ENCODE results near the gene DCTPP1. TPM values are rescaled to one million over a fixed set of nuclear protein-coding genes. Genes with fewer than 3 reads are reported as not detected.
A peak's percentile ranks its signal among the peaks of the same experiment; 100 is the strongest.

Gene DCTPP1
- polyA plus RNA-seq, 1 donor from 2014 or later = 47.3 TPM

DNA sequence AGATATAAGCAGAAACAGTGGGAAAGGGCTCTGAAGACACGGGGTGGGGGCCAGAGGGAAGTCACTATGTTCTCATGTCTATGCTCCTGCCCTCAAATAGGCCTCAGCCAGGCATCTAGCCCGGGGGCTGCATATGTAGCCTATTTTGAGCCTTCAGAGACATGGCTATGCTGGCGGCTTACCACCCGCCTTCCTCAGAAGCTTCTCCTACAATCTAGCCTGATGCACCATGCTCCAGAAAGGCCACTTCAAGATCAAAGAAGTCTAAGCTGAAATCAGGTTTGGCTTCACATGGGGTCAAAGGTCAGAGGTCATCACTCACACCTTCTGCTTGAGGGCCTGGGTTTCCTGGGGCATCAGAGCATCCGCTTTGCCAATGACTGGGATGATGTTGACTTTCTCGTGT lies 49.0 kb downstream of the DCTPP1 start:
- H3K9me2 ChIP-seq (ENCODE audit: insufficient read depth, low read length) = no peaks in the 10 kb centered on the region
- no peak overlapping the region for H3K4me3 ChIP-seq (ENCODE audit: low read length)
- H4K20me1 ChIP-seq (ENCODE audit: insufficient read depth) = no peaks in the 10 kb centered on the region
- H3K4me2 ChIP-seq (ENCODE audit: low read length) = no peak overlapping the region
- H3K9me3 ChIP-seq (ENCODE audit: low read length) = no peaks in the 10 kb centered on the region
- H3K79me2 ChIP-seq (replicated peaks; ENCODE audit: insufficient read depth, low read length) = peaks cover 5% of the 10 kb centered on the region
- H2AFZ ChIP-seq (ENCODE audit: low read depth, low read length) = no peak overlapping the region
- H3K27me3 ChIP-seq (ENCODE audit: insufficient read depth, low read depth, low read length) = no peaks in the 10 kb centered on the region
- no peaks in the 10 kb centered on the region for H3F3A ChIP-seq (ENCODE audit: insufficient read depth, low read length, poor library complexity, severe bottlenecking)
- H3K9ac ChIP-seq (ENCODE audit: low read length) = no peak overlapping the region
- no peak overlapping the region for H3K27ac ChIP-seq (ENCODE audit: low read length)
- TF ChIP-seq TAF1 (IDR thresholded peaks at IDR 0.05; ENCODE audit: low read depth) (no peak), SMC3 (conservative IDR thresholded peaks at IDR 0.05; ENCODE audit: poor library complexity) (no peak), POLR2AphosphoS5 (IDR thresholded peaks at IDR 0.05) (no peak), RAD21 (conservative IDR thresholded peaks at IDR 0.05) (no peak), MXI1 (conservative IDR thresholded peaks at IDR 0.05; ENCODE audit: poor library complexity, severe bottlenecking) (no peak), REST (IDR thresholded peaks at IDR 0.05; ENCODE audit: borderline replicate concordance) (no peak), EP300 (conservative IDR thresholded peaks at IDR 0.05; ENCODE audit: poor library complexity, severe bottlenecking) (no peak), EZH2 (IDR thresholded peaks at IDR 0.05; ENCODE audit: borderline replicate concordance, insufficient read depth, low read length, poor library complexity, severe bottlenecking) (no peak)
- TF ChIP-seq, protein P1, sequence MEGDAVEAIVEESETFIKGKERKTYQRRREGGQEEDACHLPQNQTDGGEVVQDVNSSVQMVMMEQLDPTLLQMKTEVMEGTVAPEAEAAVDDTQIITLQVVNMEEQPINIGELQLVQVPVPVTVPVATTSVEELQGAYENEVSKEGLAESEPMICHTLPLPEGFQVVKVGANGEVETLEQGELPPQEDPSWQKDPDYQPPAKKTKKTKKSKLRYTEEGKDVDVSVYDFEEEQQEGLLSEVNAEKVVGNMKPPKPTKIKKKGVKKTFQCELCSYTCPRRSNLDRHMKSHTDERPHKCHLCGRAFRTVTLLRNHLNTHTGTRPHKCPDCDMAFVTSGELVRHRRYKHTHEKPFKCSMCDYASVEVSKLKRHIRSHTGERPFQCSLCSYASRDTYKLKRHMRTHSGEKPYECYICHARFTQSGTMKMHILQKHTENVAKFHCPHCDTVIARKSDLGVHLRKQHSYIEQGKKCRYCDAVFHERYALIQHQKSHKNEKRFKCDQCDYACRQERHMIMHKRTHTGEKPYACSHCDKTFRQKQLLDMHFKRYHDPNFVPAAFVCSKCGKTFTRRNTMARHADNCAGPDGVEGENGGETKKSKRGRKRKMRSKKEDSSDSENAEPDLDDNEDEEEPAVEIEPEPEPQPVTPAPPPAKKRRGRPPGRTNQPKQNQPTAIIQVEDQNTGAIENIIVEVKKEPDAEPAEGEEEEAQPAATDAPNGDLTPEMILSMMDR (IDR thresholded peaks at IDR 0.05; ENCODE audit: poor library complexity, severe bottlenecking) = no peak
- H3K36me3 ChIP-seq (ENCODE audit: insufficient read depth, low read length) = no peaks in the 10 kb centered on the region

- Histone ChIP-seq H3F3A (ENCODE audit: insufficient read depth, low read length, poor library complexity, severe bottlenecking) (no peaks in the 10 kb centered on the region), H2AFZ (ENCODE audit: low read depth, low read length) (no peak overlapping the region), H3K9me3 (ENCODE audit: low read length) (no peaks in the 10 kb centered on the region), H3K9ac (ENCODE audit: low read length) (peak overlapping the region; percentile 20), H3K36me3 (ENCODE audit: insufficient read depth, low read length) (no peaks in the 10 kb centered on the region), H3K27me3 (ENCODE audit: insufficient read depth, low read depth, low read length) (no peaks in the 10 kb centered on the region), H3K4me2 (ENCODE audit: low read length) (no peak overlapping the region), H4K20me1 (ENCODE audit: insufficient read depth) (no peaks in the 10 kb centered on the region), H3K79me2 (replicated peaks; ENCODE audit: insufficient read depth, low read length) (peaks cover 5% of the 10 kb centered on the region), H3K9me2 (ENCODE audit: insufficient read depth, low read length) (no peaks in the 10 kb centered on the region), H3K27ac (ENCODE audit: low read length) (no peak overlapping the region), H3K4me3 (ENCODE audit: low read length) (peak overlapping the region; percentile 98)
- TF ChIP-seq POLR2AphosphoS5 (IDR thresholded peaks at IDR 0.05) (no peak), RAD21 (conservative IDR thresholded peaks at IDR 0.05) (no peak), TAF1 (IDR thresholded peaks at IDR 0.05; ENCODE audit: low read depth) (no peak), REST (IDR thresholded peaks at IDR 0.05; ENCODE audit: borderline replicate concordance) (no peak), EP300 (conservative IDR thresholded peaks at IDR 0.05; ENCODE audit: poor library complexity, severe bottlenecking) (no peak), SMC3 (conservative IDR thresholded peaks at IDR 0.05; ENCODE audit: poor library complexity) (no peak)
- TF ChIP-seq, protein P1 (IDR thresholded peaks at IDR 0.05; ENCODE audit: poor library complexity, severe bottlenecking) = no peak
Observed at GRCh38 chr16:30380072-30380802, 49.6 kb downstream of the DCTPP1 start.
